ENCODE results near the gene OR8B4. TPM values are rescaled to one million over a fixed set of nuclear protein-coding genes. Genes with fewer than 3 reads are reported as not detected.
"Not testable (repeated sequence)": the region's sequence is repeated elsewhere in the genome, so short reads cannot be mapped to it uniquely, and the experiment has no call there.

The OR8B4 gene
- polyA plus RNA-seq (ENCODE audit: insufficient read length in 10 of 10), result not detected
- long read RNA-seq, donor 1, result 0 reads
- long read RNA-seq, donor 2, result 0 reads
- long read RNA-seq, donor 3, result 0 reads
- long read RNA-seq, donor 4, result 0 reads
- long read RNA-seq, donor 5, result 0 reads
- long read RNA-seq, donor 6, result 0 reads
- long read RNA-seq, donor 7, result 0 reads
- long read RNA-seq, donor 8, result 0 reads
- long read RNA-seq, donor 9, result 0 reads

GRCh38 chr11:124424384-124424921 is at the start of gene OR8B4:
TSS of gene OR8B4 (minus strand) at chr11:124424871. CDS start at chr11:124424871, 0 bp downstream.
- no peak for DNase-seq

- DNase-seq, result no peak
These were observed 49.4 kb upstream of the OR8B4 start for GRCh38 chr11:124474079-124474478.

- no peak for DNase-seq
These were observed 48.8 kb upstream of the OR8B4 start for GRCh38 chr11:124473476-124473875.

GRCh38 chr11:124470561-124471227 is 46.0 kb upstream of the OR8B4 start:
- peak; percentile 13 to 83 (median 70) for DNase-seq

GRCh38 chr11:124467381-124467927 is 42.8 kb upstream of the OR8B4 start:
- DNase-seq, result no peak

- no peak for DNase-seq
These were observed 40.7 kb upstream of the OR8B4 start for GRCh38 chr11:124465368-124465767.

- no peak for DNase-seq
These were observed 39.3 kb upstream of the OR8B4 start for GRCh38 chr11:124463990-124464389.

GRCh38 chr11:124463324-124463723 is 38.7 kb upstream of the OR8B4 start:
- no peak for DNase-seq

GRCh38 chr11:124460459-124460858 is 35.8 kb upstream of the OR8B4 start:
- DNase-seq, result no peak

GRCh38 chr11:124459379-124459778 is 34.7 kb upstream of the OR8B4 start:
- not testable (repeated sequence) for DNase-seq

GRCh38 chr11:124454552-124454951 is 29.9 kb upstream of the OR8B4 start:
- no peak for DNase-seq

GRCh38 chr11:124446916-124447315 is 22.2 kb upstream of the OR8B4 start:
- no peak for DNase-seq

- no peak for DNase-seq
These were observed 21.0 kb upstream of the OR8B4 start, which contains the start of gene OR8B8 for GRCh38 chr11:124445646-124446150. TSS of gene OR8B8 (minus strand) at chr11:124445696. CDS start at chr11:124441085, 4,611 bp downstream.

- DNase-seq, result no peak
These were observed 18.2 kb upstream of the OR8B4 start for GRCh38 chr11:124442847-124443246.

GRCh38 chr11:124442442-124442841 is 17.8 kb upstream of the OR8B4 start:
- DNase-seq, result peak in 2 of 3 donors; percentile 4 to 36

GRCh38 chr11:124441519-124441918 is 16.8 kb upstream of the OR8B4 start:
- no peak for DNase-seq

GRCh38 chr11:124441081-124441480 is 16.4 kb upstream of the OR8B4 start:
- no peak for DNase-seq

GRCh38 chr11:124440608-124441007 is 15.9 kb upstream of the OR8B4 start:
- DNase-seq, result no peak

GRCh38 chr11:124434699-124435098 is 10.0 kb upstream of the OR8B4 start:
- no peak for DNase-seq

- no peak for DNase-seq
These were observed 4.9 kb upstream of the OR8B4 start for GRCh38 chr11:124429599-124429998.

- DNase-seq, result no peak
These were observed 3.6 kb downstream of the OR8B4 start for GRCh38 chr11:124421043-124421442.

- DNase-seq, result peak in 1 of 3 donors; percentile 46
These were observed 9.2 kb downstream of the OR8B4 start for GRCh38 chr11:124415356-124415923.
